Activated CD8-positive, alpha-beta memory T cell treated with anti-CD3 and anti-CD28 coated beads for 36 hours (primary cell): ENCODE data around the gene OSBPL3. TPM values are rescaled to one million over a fixed set of nuclear protein-coding genes. Genes with fewer than 3 reads are reported as not detected.

Source experiments
- CTCF ChIA-PET: fragments of 350-600 bp; sonication (Branson Sonifier 250); formaldehyde crosslinking; loops from one replicate; lab custom pipeline; 2021; ENCODE audit warnings: antibody characterized with exemption; lab: Charles Lee
- POLR2A ChIA-PET: fragments of 350-600 bp; sonication (Branson Sonifier 250); formaldehyde crosslinking; loops from one replicate; lab custom pipeline; 2021; ENCODE audit warnings: antibody characterized with exemption; lab: Charles Lee
- total RNA-seq, 2 experiments: library from RNA; stranded (reverse); gene quantifications; one replicate each; pipeline ENCODE4 v1.2.3, GENCODE V29; 2021

Gene OSBPL3
- total RNA-seq, 2 experiments from 2014 or later = 74.0 to 74.3 TPM

DNA sequence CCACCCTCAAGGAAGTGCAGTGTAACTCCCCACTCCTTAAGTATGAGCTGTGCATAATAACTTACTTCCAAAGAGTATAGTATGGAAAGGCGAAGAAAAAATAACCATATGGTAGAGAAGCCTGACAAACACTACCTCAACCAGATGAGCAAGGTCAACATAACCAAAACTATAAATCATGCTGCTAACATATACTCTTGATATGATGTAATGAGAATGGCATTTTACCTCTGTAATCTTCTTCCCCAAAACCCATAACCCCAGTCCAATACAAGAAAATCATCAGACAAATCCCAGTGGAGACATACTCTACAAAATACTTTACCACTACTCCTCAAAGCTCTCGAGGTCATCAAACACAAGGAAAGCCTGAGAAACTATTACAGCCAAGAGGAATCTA lies 15.8 kb downstream of the OSBPL3 start:
- POLR2A ChIA-PET = no interaction called here
- CTCF ChIA-PET = interaction anchor here (0.9 to 1.3 kb wide), 3 partner anchors 15 to 152 kb away, joined by 3 to 4 read pairs (median 3); partner anchors contain the start of gene OSBPL3

DNA sequence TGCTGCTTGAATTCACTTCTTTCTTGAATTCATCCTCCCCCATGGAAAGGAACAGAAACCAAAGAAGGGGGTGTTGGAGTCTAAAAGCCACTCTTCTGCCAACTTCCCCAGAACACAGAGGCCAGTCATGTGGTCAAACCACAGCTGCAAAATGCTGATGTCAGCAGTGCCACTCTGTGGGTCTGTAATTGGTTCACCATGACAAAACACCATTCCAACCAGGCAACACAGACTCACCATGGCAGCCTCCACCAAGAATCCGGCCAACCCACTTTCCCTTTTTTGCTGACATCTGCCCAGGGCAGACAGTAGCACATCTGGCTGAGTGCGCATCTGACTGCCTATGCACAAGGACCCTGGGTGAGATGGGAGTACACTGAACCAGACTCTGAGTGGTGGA lies 16.8 kb downstream of the OSBPL3 start:
- CTCF ChIA-PET = interaction anchor here (1.7 kb wide), 1 partner anchor 16 kb away, joined by 5 read pairs; the partner anchor contains the start of gene OSBPL3
- POLR2A ChIA-PET = no interaction called here

DNA sequence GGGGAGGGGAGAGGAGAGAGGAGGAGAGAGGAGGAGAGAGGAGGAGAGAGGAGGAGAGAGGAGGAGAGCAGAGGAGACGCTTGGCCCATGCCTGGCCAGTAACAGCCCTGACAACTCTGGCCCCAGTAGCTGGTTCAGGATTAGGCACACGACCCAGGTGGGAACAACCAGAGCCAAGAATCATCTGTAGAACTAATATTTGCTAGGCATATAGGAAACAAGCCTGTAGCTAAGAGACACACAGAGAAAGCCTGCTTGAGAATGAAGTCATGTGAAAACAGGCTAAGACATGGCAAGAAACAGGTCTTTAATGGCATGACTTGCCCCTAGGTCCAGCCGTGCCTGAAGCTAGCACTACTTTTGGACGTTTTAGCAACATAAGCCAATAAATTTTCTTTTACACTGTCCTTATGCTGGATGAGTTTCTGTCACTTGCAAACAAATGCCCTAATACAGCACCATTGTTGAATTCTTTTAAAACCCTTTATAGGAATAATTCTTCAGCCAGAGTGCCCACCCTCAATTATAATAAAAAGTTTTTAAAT lies 17.5 kb downstream of the OSBPL3 start:
- ChIA-PET POLR2A (no interaction called here), CTCF (interaction anchor here (1.7 kb wide), 1 partner anchor 17 kb away, joined by 5 read pairs; the partner anchor contains the start of gene OSBPL3)

- POLR2A ChIA-PET = no interaction called here
- CTCF ChIA-PET = no interaction called here
Observed at GRCh38 chr7:24959735-24960485, 20.1 kb downstream of the OSBPL3 start.

- ChIA-PET CTCF (no interaction called here), POLR2A (no interaction called here)
Observed at GRCh38 chr7:24958399-24958798, 21.6 kb downstream of the OSBPL3 start.

- ChIA-PET POLR2A (no interaction called here), CTCF (interaction anchor here (0.7 kb wide), 1 partner anchor 9 kb away, joined by 3 read pairs; no protein-coding TSS in a partner anchor)
Observed at GRCh38 chr7:24956021-24956420, 24.0 kb downstream of the OSBPL3 start.

- ChIA-PET POLR2A (no interaction called here), CTCF (interaction anchor here (0.7 kb wide), 1 partner anchor 8 kb away, joined by 3 read pairs; no protein-coding TSS in a partner anchor)
Observed at GRCh38 chr7:24955313-24955712, 24.7 kb downstream of the OSBPL3 start.

GRCh38 chr7:24952464-24952863 lies 27.5 kb downstream of the OSBPL3 start:
- CTCF ChIA-PET = interaction anchor here (1.0 kb wide), 1 partner anchor 20 kb away, joined by 3 read pairs; no protein-coding TSS in a partner anchor
- POLR2A ChIA-PET = no interaction called here

- CTCF ChIA-PET = interaction anchor here (1.0 kb wide), 1 partner anchor 21 kb away, joined by 3 read pairs; no protein-coding TSS in a partner anchor
- POLR2A ChIA-PET = no interaction called here
Observed at GRCh38 chr7:24951441-24951980, 28.5 kb downstream of the OSBPL3 start.

DNA sequence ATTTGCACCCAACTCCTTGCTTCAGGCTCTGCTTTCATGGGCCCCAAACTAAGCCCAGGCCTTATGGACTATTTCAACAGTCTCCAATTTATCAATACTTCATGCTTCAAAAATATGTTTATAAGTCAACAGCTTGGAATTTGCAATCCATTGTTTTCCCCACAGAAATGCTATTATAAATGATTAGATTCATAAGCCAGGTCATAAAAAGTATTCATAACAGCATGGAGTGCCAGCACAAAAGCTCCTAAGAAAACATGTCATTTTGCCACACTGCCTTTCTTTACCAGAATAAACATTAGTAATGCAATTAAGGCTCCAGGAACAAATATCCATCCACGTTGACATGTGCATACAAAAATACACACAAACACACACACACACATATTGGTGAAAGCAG lies 30.1 kb downstream of the OSBPL3 start:
- POLR2A ChIA-PET = no interaction called here
- CTCF ChIA-PET = no interaction called here

DNA sequence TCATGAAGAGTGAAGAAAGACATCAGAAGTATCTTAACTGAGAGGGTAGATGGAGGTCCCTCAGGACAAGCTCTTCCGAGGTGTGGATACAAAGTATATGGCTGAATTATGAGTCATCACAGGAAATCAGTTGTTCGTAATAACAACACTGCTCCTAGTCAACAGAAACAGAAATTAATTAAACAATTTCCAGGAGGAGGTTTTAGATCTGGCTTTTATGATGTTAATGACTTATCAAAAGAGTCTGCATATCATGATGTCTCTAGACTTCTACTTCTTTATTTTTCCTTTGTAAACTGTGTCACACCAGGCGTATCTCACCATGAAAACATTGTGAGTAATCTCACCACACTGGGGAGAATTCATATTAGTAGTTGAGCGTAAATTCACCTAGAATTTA lies 31.2 kb downstream of the OSBPL3 start:
- ChIA-PET POLR2A (no interaction called here), CTCF (interaction anchor here (1.2 kb wide), 1 partner anchor 32 kb away, joined by 3 read pairs; no protein-coding TSS in a partner anchor)

GRCh38 chr7:24946467-24946866 lies 33.5 kb downstream of the OSBPL3 start:
- POLR2A ChIA-PET = no interaction called here

GRCh38 chr7:24945899-24946298 lies 34.1 kb downstream of the OSBPL3 start:
- ChIA-PET CTCF (no interaction called here), POLR2A (no interaction called here)

More at GRCh38 chr7:24946467-24946866, 33.5 kb downstream of the OSBPL3 start:
- CTCF ChIA-PET = no interaction called here

- CTCF ChIA-PET = no interaction called here
- POLR2A ChIA-PET = no interaction called here
Observed at GRCh38 chr7:24943096-24943948, 36.7 kb downstream of the OSBPL3 start.

DNA sequence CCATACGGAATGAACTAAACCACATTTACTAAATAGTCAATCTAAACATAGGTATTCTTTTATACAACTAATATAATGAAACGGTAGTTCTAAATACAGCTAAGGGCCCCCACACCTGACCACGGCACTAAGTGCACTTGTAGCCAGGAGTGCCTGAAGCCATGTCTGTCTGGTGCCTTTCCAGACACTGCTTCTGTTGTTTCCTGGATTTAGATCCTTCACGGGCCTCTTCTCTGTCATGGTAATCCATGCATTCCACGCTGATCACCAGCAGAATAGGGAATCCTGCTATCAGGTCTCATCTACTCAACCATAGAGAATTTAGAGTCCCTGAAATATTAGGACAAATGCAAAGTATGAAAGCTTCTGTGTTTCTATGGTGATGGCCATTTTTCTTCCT lies 37.8 kb downstream of the OSBPL3 start:
- CTCF ChIA-PET = interaction anchor here (0.7 kb wide), 1 partner anchor 192 kb away, joined by 3 read pairs; no protein-coding TSS in a partner anchor
- POLR2A ChIA-PET = no interaction called here

DNA sequence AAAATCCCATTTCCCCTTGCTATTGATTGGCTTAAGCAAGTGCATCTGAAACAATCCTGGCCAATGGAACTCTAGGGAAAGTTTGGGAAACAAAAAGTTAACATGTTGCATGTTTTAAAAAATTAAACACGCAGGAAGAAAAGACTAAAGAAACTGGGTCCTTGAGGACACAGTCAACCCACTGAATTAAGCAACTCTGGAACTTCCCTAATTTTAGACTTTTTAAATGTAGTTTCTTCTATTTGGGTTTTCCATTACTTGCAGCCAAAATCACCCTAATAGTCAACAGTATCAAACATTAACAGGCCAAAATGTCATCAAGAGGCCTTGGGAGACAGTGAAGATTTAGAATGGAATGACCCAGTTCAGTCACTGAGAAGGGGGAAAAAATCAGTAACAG lies 40.6 kb downstream of the OSBPL3 start:
- ChIA-PET POLR2A (no interaction called here), CTCF (no interaction called here)

GRCh38 chr7:24936121-24936824 lies 43.7 kb downstream of the OSBPL3 start:
- CTCF ChIA-PET = no interaction called here
- POLR2A ChIA-PET = no interaction called here

DNA sequence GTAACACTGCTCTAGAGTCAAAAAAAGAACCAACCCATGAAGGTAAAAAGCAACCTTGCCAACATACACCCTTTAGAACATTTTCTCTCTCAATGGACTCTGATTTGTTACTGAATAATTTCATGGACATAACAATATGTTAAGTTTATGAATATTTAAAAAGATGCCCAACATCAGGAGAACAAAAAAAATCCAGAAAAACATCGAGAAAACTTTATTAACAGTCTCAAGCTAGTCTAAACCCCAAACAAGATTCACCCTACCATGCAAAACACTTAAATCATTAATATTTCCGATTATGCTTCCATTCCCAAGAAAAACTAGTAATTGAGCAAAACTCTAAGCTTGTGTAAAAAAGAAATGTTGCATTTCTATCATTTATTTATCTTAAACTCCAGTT lies 46.7 kb downstream of the OSBPL3 start:
- CTCF ChIA-PET = no interaction called here
- POLR2A ChIA-PET = no interaction called here

DNA sequence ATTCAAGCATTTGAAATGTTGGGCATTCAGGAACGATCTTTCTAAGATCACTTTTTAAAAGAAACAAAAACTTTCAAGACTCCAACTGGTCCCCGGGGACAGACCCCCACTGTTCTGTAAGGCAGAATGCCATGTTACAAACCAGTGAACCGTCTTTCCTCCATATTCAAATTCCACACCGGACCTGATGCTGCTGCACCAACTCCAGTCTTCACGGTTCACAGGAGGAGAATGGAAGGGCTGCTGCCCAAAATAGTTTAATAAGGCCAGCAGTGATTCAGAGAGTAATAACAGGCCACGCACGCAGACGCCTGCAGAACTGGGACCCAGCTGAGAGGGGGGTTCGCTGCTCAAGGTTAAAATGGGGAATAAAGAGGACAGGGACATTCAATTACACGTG lies 47.2 kb downstream of the OSBPL3 start:
- POLR2A ChIA-PET = interaction anchor here (0.6 kb wide), 1 partner anchor 64 kb away, joined by 5 read pairs; no protein-coding TSS in a partner anchor
- CTCF ChIA-PET = no interaction called here
